Kidney (tissue), 14 donors: ENCODE measurements around the gene BMP7. TPM values are rescaled to one million over a fixed set of nuclear protein-coding genes. Genes with fewer than 3 reads are reported as not detected.

Source experiments
- DNase-seq, 5 donors: peaks; one replicate each; pipeline ENCODE4 v3.0.0-alpha.2; 2013 to 2020
- FAIRE-seq: peaks from 2 replicates; lab custom pipeline; 2012; peaks lifted over from hg19 to GRCh38; lab: Jason Lieb, UNC
- H3K27ac ChIP-seq, 2 donors: one replicate each; pipeline ENCODE4 v1.7.0; 2013; ENCODE audit warnings: low read depth in 2 of 2, low read length in 2 of 2, inconsistent platforms in 1 of 2
- H3K27me3 ChIP-seq: one replicate; pipeline ENCODE4 v1.7.1; 2013; ENCODE audit warnings: low read length, inconsistent platforms; ENCODE audit not compliant: control insufficient read depth, insufficient read depth
- H3K36me3 ChIP-seq, 3 donors: one replicate each; pipeline versions ENCODE4 v1.7.0 to v1.7.1; 2013; ENCODE audit warnings: low read length in 3 of 3, control low read depth in 1 of 3, inconsistent platforms in 1 of 3; ENCODE audit not compliant: insufficient read depth in 3 of 3, control insufficient read depth in 2 of 3
- H3K4me1 ChIP-seq, 3 donors: one replicate each; pipeline versions ENCODE4 v1.7.0 to v1.7.1; 2013; ENCODE audit warnings: low read length in 3 of 3, inconsistent platforms in 1 of 3, low read depth in 1 of 3; ENCODE audit not compliant: control insufficient read depth in 2 of 3, insufficient read depth in 2 of 3
- H3K4me3 ChIP-seq, 3 donors: one replicate each; pipeline versions ENCODE4 v1.7.0 to v1.8.1; 2013; ENCODE audit warnings: low read length in 3 of 3, control low read depth in 1 of 3, inconsistent platforms in 1 of 3
- H3K9ac ChIP-seq, 3 donors: one replicate each; pipeline versions ENCODE4 v1.7.0 to v1.7.1; 2013; ENCODE audit warnings: low read length in 3 of 3, control low read depth in 1 of 3, inconsistent platforms in 1 of 3
- H3K9me3 ChIP-seq, 3 donors: one replicate each; pipeline versions ENCODE4 v1.7.0 to v1.7.1; 2013; ENCODE audit warnings: low read length in 3 of 3, control low read depth in 1 of 3, inconsistent platforms in 1 of 3; ENCODE audit not compliant: control insufficient read depth in 2 of 3, insufficient read depth in 1 of 3
- CTCF ChIP-seq: IDR thresholded peaks from 3 replicates; pipeline ENCODE4 v1.5.1; 2012; ENCODE audit warnings: mild to moderate bottlenecking, moderate library complexity, borderline replicate concordance; ENCODE audit not compliant: insufficient read depth; ENCODE audit errors: extremely low read depth
- intact Hi-C: fragments of 100-400 bp; cut with DNase I; formaldehyde crosslinking; loops from one replicate; pipeline ENCODE4 v1.11.1; 2022
- polyA plus RNA-seq: library from polyadenylated mRNA; stranded (reverse); fragments of 350-450 nt; fragmentation: Illumina TruSeq; extraction: RNeasy Lipid Tissue Mini Kit (QIAGEN cat#74804); gene quantifications from one replicate; pipeline ENCODE4 v1.2.3, GENCODE V29; 2014; ENCODE audit warnings: low read depth, low replicate concordance; ENCODE audit not compliant: insufficient read depth
- total RNA-seq: library from RNA; stranded (reverse); fragmentation: NEBNext Ultra II Directional; extraction: Animal tissue kit (Norgen Biotek cat#: 25700); gene quantifications from one replicate; pipeline ENCODE4 v1.2.1, GENCODE V29; 2021
- donor health status: control.
- donor health status: control.
- donor health status: control.
- donor health status: control.
- donor health status: control.
- donor health status: DM: yes; HTN: yes; CAD: no.
- donor health status: Normal renal cell carcinoma (clear cell type).

The BMP7 gene
- total and polyA plus RNA-seq, 2 donors from 2014 or later = 1.6 to 11.3 TPM

GRCh38 chr20:57197352-57198131 lies 68.9 kb downstream of the BMP7 start:
- FAIRE-seq (no peak), DNase-seq (peak in 2 of 5 donors; percentile 10 to 14)
- Histone ChIP-seq H3K9ac (no peak overlapping the region), H3K4me3 (no peak overlapping the region), H3K27me3 (no peaks in the 10 kb centered on the region), H3K27ac (no peak overlapping the region), H3K4me1 (no peaks in the 10 kb centered on the region), H3K36me3 (no peaks in the 10 kb centered on the region), H3K9me3 (no peaks in the 10 kb centered on the region)
- TF ChIP-seq CTCF = no peak
- intact Hi-C loops = no loop called here

GRCh38 chr20:57195469-57196100 lies 70.9 kb downstream of the BMP7 start:
- FAIRE-seq (no peak), DNase-seq (peak in 1 of 5 donors; percentile 27)
- no peak for TF ChIP-seq CTCF
- intact Hi-C loops = no loop called here
- Histone ChIP-seq H3K36me3 (peaks cover 0 to 2% (median 0%) of the 10 kb centered on the region in 3 donors), H3K9me3 (no peaks in the 10 kb centered on the region), H3K9ac (no peak overlapping the region), H3K27ac (no peak overlapping the region), H3K4me1 (no peaks in the 10 kb centered on the region), H3K27me3 (no peaks in the 10 kb centered on the region), H3K4me3 (no peak overlapping the region)

GRCh38 chr20:57195023-57195422 lies 71.4 kb downstream of the BMP7 start:
- DNase-seq (no peak), FAIRE-seq (no peak)
- Histone ChIP-seq H3K4me1 (no peaks in the 10 kb centered on the region), H3K36me3 (peaks cover 0 to 2% (median 0%) of the 10 kb centered on the region in 3 donors), H3K9ac (no peak overlapping the region), H3K9me3 (no peaks in the 10 kb centered on the region), H3K27ac (no peak overlapping the region), H3K4me3 (no peak overlapping the region), H3K27me3 (no peaks in the 10 kb centered on the region)
- intact Hi-C loops = no loop called here
- TF ChIP-seq CTCF = no peak
